GM19328 (cell line): ENCODE measurements around the gene ACSF3.

ENCODE experiments used
- ATAC-seq: cut with Tn5 transposase; IDR thresholded peaks from one replicate; pipeline ENCODE4 v1.9.1; 2021; ENCODE audit warnings: mild to moderate bottlenecking, moderate library complexity; ENCODE audit not compliant: unreplicated experiment

The ACSF3 gene

DNA sequence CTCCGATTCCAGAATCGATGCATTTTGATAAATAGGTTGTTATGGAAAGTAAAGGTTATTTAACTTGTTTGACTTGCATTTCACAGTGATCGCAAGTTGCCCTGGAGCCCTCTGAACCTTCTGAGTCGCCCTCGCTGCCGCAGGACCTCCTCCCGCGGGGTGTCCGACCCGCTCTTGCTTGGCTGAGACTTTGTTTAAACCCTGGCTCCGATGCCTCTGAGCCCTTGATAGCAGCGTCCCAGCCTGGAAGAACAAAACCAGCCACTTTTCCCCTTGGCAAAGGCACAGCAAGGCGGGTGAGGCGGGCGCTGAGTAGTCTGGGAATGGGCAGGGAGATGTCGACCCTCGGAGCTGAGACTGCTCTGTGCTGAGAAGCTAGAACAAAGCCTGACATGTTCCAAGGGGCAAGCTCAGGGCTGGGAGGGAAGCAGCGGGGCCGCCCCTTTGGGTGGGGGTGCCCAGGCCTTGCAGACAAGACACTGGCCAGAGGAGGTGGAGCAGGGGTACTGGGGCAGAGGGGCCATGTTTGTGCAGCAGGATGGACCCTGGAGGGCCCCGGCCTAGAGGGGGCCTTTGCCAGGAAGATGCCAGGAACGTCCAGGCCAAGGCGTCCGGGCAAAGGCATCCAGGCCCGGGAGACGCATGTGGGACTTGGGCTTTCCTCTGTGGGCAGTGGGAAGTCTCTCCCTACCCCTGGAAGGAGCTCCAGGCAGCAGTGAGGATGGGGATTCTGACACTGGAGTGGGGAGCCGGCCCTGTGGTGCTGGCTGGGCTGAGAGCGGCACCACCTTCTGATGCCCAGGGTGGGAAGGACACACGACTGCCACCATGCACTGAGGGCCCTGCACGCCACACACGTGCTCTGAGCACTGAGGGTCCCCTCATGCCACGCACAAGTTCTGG is 47.6 kb downstream of the ACSF3 start:
- no peak for ATAC-seq

DNA sequence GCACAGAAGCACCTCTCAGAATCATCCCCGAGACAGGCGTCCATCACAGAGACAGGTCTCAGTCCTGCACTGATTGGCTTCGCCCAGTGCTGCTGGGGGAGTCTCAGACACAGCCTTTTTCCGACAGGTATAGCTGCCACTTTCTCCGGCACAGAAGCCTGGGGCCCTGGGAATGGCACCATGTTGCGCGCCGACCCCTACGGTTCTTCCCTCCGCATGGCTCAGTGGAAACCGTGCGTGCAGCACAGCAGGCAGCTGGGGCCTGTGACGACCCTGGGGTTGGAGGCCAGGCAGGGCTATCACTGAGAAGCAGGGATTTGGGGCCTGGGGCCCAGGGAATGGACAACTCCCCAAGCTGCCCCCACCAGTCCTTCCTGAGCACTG is 48.2 kb downstream of the ACSF3 start:
- ATAC-seq = no peak

DNA sequence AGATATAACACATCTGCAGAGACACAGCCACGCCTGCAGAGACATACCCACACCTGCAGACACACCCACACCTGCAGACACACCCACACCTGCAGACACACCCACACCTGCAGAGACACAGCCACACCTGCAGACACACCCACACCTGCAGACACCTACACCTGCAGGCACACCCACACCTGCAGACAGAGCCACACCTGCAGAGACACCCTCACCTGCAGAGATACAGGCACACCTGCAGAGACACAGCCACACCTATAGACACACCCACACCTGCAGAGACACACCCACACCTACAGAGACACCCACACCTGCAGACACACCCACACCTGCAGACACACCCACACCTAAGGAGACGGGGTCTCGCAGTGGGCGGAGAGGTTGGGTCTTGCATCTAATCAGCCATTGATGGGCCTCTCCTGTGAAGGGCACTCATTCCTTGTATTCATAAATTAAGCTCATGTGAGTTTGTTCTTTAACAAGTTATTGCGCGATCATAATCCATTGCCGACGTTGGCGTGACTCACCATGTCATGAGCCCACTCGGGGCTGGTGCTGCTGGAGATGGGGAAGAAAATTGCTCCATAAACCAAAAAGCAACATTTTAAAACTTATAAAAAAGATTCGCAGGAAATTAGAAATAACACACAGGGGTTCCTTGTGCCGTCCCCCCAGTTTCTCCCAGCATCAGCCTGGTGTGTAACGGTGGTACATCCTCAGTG is 49.0 kb downstream of the ACSF3 start:
- ATAC-seq = no peak

DNA sequence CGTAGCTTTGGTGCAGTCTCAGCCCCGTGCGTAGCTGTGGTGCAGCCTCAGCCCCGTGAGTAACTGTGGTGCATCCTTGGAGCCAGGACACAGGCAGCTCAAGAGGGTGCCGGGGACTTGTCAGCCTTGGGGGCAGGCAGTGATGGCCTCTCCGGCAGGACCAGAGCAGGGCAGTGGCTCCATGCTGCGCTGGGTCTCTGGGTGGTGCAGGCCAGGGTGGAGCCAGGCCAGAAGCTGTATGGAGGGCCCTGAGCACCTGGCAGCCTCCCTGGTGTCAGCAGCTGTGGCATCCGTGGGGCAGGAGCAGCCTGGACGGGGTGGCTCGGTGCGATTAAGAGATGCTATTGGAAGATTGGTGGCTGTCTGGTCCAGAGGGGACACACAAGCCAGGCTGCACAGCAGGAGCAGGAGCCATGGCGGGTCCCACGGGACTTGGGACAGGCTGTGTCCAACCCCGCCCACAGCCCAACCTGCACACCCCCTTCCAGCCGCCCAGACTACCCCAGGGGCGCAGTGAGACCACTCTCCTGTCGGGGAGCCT is 49.6 kb downstream of the ACSF3 start:
- no peak for ATAC-seq

DNA sequence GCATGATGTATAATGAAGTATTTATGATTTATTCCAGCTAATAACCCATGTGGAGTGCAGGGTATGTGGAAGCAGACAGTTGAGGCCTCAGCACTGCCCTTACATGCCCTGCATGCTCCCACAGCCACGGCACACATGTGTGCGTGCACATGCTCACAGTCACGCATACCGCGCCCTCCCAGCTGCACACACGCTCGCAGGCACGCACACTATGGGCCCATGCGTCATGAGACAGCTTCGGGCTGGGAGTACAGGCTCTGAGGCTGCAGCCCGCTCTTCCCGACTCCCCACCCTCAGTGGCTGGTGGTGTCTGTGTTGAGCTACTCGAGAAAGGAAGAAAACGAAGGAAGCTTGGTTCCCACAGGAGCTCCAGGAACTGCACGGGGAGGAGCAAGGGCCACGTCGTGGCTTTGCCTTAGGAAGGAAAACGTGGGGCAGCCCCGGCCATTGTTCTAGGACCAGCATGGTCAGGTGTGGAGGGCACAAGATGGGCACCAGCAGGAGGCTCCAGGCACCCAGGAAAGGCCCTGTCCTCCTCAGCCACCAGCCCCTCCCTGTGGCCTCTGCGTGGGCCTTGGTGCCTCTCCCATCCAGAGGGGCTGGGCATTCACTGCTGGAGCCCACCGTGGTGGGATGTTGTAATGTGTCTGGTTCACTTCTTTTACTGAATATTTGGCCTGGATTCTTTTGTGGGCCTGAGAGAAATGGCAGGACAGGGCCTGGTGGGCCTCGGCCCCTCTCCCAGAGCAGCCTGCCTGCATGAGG is 50.4 kb downstream of the ACSF3 start:
- no peak for ATAC-seq

DNA sequence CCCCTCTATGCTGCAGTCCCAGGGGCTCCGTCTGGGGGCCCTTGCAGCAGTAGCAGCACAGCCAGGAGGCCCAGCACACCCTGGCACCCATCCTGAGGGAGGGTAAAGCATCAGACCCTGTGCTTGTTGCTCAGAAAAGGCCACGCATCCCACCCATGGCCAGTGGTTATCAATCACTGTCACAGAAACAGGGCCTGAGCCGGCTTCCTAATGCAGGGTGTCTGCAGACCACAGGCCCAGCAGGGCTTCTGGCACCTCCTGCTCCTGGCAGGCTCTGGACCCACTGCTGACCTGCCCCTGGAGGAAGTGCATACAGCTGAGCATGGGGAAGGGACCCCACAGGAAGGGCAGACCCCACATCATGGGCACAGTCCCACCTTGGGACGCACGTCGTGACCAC is 51.0 kb downstream of the ACSF3 start:
- no peak for ATAC-seq

DNA sequence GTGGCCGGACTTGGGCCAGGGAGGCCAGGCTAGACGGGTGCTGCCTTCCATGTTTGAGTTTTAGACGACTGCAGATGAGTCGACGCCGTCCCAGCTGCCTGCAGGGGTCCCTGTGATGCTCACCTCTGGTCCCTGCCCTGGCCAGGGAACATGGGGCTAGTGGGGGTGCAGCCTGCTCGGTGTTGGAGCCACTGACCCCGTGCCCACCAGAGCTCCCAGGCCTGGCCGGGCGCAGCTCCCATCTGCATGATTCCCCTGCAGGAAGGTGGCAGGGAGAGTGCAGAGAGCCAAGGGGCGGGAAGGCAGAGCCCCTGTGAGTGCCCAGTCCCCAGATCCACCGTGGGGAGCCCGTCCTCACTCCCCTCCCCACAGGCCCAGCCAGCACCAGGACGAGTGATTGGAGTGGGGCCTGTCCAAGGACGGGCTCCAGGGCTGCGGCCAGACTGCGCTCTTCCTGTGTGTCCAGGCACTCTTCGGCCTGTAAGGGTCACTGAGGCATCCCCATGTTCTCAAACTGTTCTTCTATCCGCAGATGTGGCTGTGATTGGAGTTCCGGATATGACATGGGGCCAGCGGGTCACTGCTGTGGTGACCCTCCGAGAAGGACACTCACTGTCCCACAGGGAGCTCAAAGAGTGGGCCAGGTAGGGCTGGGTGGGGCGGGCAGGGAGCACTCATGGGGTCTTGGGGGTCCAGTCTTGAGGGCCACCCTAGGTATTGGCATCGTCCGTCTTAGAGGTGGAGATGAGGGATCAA is 51.9 kb downstream of the ACSF3 start:
- no peak for ATAC-seq

DNA sequence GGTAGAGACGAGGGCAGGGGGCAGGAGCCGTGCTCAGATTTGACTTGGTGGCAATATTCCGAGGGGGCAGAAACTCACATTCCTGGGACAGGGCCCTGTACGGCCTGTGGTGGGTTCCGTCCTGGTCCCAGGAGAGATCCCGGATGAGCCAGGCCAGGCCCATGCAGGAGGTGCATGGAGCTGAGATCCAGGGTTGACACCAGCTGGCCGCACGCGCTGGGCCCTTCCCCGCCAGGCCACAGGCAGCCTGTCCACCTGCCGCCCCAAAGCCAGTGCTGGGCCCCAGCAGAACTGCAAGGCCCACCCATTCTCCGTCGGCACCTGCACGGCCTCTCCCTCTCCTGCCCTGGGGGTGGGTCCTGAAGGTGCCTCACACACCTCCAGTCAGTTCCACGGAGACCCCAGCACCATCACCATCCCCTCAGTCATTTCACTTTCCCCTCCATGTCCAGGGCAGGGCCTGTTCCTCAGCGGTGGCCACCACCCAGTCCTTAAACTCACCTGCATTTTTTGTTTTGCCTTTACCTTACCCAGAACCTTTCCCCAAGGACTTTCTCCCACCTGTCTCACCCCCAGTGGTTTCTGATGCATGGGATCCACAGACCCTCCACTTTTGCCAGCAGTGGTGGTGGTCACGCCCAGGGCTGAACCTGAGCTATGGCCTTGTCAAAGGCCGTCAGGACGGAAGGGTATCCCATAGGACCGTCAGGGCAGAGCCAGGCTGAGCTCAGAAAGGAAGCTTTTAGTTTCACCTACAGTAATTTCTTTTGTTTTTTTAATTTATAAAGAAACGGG is 52.8 kb downstream of the ACSF3 start:
- no peak for ATAC-seq

DNA sequence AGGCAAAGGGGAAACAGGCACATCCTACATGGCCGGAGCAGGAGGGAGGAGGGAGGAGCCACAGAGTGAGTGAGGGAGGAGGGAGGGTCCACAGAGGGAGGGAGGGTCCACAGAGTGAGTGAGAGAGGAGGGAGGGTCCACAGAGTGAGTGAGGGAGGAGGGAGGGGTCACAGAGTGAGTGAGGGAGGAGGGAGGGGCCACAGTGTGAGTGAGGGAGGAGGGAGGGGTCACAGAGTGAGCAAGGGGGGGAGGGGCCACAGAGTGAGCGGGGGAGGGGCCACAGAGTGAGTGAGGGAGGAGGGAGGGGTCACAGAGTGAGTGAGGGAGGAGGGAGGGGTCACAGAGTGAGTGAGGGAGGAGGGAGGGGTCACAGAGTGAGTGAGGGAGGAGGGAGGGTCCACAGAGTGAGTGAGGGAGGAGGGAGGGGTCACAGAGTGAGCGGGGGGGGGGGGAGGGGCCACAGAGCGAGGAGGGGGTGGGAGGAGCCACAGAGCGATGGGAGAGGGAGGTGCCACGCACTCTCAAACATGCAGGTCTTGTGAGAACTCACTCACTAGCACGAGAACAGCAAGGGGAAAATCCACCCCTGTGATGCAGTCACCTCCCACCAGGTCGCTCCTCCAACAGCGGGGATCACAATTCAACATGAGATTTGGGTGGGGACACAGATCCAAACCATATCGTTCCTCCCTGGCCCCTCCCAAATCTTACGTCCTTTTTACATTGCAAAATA is 53.6 kb downstream of the ACSF3 start:
- ATAC-seq = no peak

DNA sequence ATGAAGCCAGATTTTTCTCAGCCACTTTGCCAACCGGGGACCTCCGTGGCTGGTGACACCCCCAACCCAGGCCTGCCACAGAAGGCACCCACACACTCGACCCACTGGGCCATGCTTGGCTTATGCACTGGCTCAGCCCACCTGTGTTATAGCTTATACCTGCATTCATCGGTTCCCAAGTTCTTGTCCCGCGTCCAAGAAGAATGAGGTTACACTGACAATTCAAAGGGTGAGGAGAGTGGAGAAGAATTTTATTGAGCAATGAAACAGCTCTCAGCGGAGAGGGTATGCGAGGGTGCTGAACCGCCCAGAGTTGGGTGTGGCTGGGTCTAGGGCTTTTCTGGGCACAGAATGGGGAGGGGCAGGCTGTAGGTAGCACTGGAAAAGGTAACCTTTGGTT is 55.7 kb downstream of the ACSF3 start:
- no peak for ATAC-seq

DNA sequence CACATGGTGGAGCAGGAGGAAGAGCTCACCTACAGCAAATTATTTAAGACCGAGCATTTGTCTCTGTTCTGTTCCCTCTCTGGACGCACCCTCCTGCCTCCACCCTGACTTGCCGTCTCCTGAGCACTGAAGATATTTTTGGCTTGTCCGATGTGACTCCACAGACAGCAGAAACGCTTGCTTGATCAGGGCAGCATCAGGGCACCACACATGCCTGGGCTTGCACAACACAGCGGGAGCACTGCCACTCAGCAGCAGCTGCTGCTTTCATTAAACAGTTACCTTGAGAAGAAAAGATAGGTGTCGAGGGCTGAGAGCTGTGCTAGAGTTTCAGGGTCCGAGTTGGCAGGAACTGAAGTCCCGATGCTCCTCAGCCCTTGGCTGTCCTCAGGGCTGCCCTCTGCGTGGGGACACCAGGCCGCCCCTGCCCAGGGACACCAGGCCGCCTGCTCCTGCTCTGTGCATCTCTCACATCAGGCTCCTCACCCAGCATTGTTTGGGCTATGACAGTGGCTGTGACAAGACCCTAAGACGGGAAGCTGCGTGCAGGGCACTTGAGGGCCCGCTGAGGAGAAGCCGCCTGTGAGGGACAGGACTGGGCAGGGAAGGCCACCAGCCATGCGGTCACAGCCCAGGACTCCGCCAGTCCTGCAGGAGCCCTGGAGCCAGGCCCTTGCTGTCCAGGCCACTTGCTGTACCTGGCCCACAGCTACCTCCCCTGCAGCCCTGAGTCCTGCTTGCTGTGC is 56.6 kb downstream of the ACSF3 start:
- no peak for ATAC-seq

DNA sequence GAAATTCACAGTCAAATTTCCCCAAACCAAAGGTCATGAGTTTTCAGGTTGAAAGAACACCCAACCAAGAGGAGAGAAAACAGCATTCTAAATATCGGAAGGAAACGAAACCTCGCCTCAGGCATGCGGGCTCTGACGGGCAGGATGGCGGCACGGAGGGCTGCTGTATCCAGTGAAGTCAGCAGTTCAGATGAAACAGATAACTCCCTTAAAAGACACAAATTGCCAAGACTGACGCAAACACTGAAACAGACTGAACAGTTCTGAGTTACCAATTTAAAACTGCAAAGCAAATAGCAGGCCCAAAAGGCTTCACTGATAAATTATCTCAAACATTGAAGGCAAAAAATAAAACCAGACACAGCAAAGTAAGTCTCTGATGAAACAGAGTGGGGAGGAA is 57.3 kb downstream of the ACSF3 start:
- no peak for ATAC-seq

DNA sequence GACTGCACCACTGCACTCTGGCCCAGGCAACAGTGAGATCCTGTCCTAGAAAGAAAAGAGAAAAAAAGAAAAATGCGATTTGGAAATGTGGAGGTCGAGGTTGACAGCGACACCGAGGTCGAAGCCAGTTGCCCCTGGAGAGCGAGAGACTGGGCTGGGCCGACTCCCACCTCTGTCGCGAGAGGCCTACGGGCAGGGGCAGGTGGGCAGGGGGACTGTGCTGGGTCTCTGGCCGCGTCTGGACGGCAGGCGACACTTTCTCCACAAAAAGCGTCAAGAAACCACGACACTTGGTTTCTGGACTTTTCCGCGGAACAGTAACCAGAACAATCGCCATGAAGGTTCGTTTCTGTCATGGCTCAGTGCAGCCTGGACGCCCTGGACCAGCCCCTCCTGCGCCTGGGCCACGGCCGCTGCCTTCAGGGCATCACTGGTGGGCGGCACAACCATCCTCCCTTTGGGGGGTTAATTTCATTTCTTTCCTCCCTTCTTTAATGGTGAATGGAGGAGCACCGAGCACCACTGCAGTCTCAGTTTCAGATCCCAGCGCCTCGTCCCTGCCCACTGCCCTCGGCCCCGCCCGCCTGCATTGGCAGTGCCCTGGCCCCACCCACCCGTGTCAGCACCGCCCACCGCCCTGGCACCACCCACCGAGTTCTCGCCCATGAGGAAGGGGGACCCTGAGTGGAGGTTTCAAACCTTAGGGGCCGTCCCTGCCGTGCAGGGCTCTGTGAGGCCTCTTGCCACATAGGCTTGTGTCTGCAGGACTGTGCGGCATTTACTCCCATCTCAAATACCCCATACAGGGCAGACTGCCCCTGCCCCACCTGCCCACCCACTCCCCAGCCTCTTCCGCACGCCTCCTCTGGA is 59.4 kb downstream of the ACSF3 start:
- ATAC-seq = no peak

DNA sequence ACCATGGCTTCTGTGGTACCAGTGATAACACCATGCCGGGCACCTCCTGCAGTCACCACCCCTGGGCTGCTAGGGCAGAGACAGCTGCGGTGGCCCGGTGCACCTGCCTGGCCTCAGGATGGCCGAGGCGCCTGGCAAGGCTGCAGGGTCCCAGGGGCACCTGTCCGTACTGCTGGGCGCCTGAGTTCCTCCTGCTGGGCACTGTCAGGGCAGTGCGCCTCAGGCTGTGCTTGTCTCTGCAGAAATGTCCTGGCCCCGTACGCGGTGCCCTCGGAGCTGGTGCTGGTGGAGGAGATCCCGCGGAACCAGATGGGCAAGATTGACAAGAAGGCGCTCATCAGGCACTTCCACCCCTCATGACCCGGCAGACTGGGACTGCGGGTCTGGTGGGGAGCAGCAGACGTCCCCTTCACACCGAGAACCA is 60.2 kb downstream of the ACSF3 start:
- no peak for ATAC-seq

DNA sequence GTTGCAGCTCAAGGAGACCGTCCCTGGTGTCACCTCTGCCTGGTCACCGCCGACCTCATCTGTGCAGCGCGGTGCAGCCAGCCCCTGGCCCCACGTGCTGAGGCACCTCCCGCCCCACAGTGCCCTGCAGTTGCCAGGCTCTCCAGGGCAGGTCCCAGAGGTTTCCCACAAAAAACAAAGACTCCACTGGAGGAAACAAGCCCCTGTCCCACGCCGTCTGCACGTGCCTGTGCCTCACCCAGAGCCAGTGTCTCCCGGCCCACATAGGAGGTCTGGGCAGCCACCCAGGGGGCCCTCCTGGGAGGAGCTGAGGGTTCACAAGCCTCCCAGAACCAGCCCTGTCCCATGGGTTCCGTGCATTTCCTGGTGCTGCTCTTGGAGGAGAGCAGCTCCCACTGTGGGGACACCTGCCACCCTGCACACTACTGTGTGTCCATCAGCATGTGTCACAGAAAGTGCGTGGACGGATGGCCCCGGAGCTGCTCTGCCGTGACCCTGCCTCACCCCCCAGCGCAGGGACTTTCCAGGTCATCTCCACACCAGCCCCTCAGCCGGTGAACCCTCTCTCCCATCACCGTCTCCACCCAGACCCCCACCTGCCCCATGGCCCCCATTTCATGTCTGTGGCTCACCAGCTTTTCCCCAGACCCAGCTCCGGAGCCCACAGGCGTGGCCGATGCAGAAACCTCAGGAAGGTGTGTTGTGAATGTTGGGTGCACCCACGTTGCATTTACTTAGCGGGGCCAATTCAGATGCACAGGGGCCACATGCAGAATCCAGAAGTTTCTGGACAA is 60.9 kb downstream of the ACSF3 start:
- no peak for ATAC-seq

DNA sequence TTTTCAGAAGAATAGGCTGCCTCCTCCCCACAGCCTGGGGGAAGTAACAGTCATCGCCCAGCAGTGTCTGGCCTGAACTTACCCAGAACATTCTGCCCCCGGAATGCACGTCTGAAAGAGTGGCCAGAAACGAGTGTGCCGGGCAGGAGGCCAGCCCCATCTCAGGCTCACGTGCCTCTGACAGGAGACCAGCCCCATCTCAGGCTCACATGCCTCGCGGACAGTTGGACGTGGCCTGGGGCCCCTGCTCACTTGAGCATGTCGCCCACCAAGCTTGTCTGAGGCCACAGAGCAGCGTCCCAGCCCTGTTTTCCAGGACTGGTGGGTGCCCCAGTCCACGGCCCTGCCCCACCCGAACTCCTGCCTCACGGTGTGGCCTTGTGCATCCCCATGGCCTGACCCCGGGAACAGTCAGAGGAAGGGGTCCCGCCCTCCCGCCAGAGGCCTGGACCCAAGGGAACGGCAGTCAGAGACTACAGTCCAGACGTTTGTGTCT is 61.6 kb downstream of the ACSF3 start:
- no peak for ATAC-seq
